ENCODE results near the gene PRR36. TPM values are rescaled to one million over a fixed set of nuclear protein-coding genes. Genes with fewer than 3 reads are reported as not detected.

Gene PRR36
- total RNA-seq, 4 donors from 2014 or later: 0.52 TPM; not detected in 3

DNA sequence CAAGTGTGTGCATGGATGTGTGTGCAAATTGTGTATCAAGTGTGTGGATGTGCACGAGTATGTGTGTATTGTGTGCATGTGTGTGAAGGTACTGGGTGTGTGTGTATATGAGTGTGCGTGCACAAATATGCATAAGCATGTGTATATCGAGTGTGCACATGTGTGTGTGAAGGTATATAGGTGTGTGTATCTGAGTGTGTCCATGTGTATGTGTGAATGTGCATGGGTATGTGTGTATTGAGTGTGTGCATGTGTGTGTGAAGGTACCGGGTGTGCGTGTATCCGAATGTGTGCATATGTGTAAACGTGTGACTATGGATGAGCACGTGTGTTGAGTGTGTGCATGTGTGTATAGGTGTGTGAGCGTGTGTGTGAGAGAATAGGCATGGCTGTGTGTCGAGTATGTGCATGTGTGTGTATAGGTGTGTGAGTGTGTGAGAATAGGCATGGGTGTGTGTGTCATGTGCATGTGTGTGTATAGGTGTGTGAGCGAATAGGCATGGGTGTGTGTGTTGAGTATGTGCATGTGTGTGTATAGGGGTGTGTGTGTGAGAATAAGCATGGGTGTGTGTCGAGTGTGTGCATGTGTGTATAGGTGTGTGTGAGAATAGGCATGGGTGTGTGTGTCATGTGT, 31.4 kb downstream of the PRR36 start:
- Histone ChIP-seq H3K9me3 (no peaks in the 10 kb centered on the region), H3K36me3 (peaks cover 0 to 4% (median 0%) of the 10 kb centered on the region in 4 donors), H3K27me3 (no peaks in the 10 kb centered on the region), H3K4me3 (no peak overlapping the region), H3K27ac (replicated peaks in 1 of 4) (no peak overlapping the region), H3K4me1 (no peaks in the 10 kb centered on the region)
- intact Hi-C loops (cut with DNase I): no loop called here
- no peak for DNase-seq (ENCODE audit: extremely low spot score)
- 92% methylated on average over 12 of the region's 12 CpGs for WGBS
- TF ChIP-seq POLR2A (IDR thresholded peaks at IDR 0.05; ENCODE audit: low read depth) (no peak), POLR2AphosphoS5 (IDR thresholded peaks at IDR 0.05) (no peak), EP300 (IDR thresholded peaks at IDR 0.05) (no peak)
- TF ChIP-seq, protein P1, sequence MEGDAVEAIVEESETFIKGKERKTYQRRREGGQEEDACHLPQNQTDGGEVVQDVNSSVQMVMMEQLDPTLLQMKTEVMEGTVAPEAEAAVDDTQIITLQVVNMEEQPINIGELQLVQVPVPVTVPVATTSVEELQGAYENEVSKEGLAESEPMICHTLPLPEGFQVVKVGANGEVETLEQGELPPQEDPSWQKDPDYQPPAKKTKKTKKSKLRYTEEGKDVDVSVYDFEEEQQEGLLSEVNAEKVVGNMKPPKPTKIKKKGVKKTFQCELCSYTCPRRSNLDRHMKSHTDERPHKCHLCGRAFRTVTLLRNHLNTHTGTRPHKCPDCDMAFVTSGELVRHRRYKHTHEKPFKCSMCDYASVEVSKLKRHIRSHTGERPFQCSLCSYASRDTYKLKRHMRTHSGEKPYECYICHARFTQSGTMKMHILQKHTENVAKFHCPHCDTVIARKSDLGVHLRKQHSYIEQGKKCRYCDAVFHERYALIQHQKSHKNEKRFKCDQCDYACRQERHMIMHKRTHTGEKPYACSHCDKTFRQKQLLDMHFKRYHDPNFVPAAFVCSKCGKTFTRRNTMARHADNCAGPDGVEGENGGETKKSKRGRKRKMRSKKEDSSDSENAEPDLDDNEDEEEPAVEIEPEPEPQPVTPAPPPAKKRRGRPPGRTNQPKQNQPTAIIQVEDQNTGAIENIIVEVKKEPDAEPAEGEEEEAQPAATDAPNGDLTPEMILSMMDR (IDR thresholded peaks at IDR 0.05): no peak

DNA sequence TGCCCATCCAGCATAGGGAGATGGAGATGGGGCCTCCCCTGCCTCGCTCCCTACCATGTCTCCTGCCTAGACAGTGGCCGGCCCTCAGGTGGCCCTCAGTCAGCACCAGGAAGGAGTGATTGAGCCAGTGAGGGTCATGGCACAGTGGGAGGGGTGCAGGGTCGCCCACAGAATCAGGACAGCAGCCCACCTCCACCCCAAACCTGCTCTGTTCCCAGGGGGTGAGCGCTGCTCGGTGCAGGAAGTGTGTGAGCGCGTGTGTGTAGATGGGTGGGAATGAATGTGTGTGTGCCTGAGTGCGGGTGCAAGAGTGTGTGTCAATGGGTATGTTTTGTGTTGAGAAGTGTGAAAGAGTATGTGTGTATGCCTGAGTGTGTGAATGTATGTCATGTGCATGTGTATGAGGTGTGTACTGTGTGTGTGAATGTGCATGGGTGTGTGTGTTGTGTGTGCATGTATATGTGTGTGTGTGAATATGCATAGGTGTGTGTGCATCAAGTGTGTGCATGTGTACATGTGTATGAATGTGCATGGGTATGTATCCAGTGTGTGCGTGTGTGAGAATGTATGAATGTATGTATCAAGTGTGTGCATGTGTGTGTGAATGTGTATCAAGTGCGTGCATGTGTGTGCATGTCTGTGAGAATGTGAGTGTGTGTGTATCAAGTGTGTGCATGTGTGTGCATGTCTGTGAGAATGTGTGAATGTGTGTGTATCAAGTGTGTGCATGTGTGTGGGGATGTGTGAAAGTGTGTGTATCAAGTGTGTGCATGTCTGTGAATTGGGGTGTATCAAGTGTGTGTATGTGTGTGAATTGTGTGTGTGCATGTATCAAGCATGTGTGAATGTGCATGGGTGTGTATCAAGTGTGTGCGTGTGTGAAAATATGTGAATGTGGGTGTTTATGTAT, 32.2 kb downstream of the PRR36 start:
- 91% methylated on average over 11 of the region's 11 CpGs for WGBS
- TF ChIP-seq POLR2AphosphoS5 (IDR thresholded peaks at IDR 0.05) (no peak), EP300 (IDR thresholded peaks at IDR 0.05) (no peak), POLR2A (IDR thresholded peaks at IDR 0.05; ENCODE audit: low read depth) (no peak)
- TF ChIP-seq, protein P1 (IDR thresholded peaks at IDR 0.05): no peak

DNA sequence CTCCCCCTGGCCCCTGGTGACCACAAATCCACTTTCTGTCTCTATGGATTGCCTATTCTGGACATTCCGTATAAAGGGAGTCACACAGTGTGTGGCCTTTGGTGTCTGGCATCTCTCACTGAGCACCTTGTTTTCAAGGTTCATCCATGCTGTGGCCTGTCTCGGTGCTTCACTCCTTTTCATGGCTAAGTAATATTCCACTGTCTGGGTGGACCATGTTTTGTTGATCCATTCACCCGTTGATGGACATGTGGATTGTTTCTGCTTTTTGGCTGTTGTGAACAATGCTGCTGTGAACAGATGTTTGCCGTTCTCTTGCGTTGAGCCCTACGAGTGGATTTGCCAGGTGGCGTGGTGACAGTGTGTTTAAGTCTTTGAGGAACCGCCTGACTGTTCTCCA, 33.6 kb downstream of the PRR36 start:
- Histone ChIP-seq H3K27ac (replicated peaks in 1 of 4) (no peak overlapping the region), H3K27me3 (no peaks in the 10 kb centered on the region), H3K4me3 (no peak overlapping the region), H3K4me1 (no peaks in the 10 kb centered on the region), H3K36me3 (no peaks in the 10 kb centered on the region), H3K9me3 (no peaks in the 10 kb centered on the region)
- TF ChIP-seq, protein P1 (IDR thresholded peaks at IDR 0.05): no peak
- no peak for TF ChIP-seq POLR2AphosphoS5 (IDR thresholded peaks at IDR 0.05)
- no peak for TF ChIP-seq EP300 (IDR thresholded peaks at IDR 0.05)
- TF ChIP-seq POLR2A (IDR thresholded peaks at IDR 0.05; ENCODE audit: low read depth): no peak
- WGBS: 82% methylated on average over 8 of the region's 8 CpGs
- intact Hi-C loops (cut with DNase I): no loop called here
- no peak for DNase-seq (ENCODE audit: extremely low spot score)

More for the DNA sequence above, 32.2 kb downstream of the PRR36 start:
- Histone ChIP-seq H3K36me3 (no peaks in the 10 kb centered on the region), H3K4me3 (no peak overlapping the region), H3K27ac (replicated peaks in 1 of 4) (no peak overlapping the region), H3K27me3 (no peaks in the 10 kb centered on the region), H3K9me3 (no peaks in the 10 kb centered on the region), H3K4me1 (no peaks in the 10 kb centered on the region)
- intact Hi-C loops (cut with DNase I): no loop called here
- no peak for DNase-seq (ENCODE audit: extremely low spot score)

DNA sequence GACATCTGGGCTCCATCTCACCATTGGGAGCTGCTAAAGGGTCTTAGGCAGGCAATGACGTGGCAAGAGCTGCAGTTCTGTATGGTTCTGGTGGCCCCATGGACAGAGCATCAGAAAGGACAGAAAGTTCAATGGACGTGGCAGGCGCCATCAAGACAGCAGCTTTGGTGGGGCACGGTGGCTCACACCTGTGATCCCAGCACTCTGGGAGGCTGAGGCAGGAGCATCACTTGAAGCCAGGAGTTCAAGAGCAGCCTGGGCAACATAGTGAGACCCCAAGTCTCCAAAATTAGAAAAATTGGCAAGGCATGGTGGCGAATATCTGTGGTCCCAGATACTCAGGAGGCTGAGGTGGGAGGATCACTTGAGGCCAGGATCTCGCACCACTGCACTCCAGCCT, 34.7 kb downstream of the PRR36 start:
- no peaks in the 10 kb centered on the region for H3K9me3 ChIP-seq
- intact Hi-C loops (cut with DNase I): no loop called here
- H3K4me3 ChIP-seq: no peak overlapping the region
- no peak for DNase-seq (ENCODE audit: extremely low spot score)
- 96% methylated on average over 6 of the region's 6 CpGs for WGBS
- TF ChIP-seq EP300 (IDR thresholded peaks at IDR 0.05) (no peak), POLR2AphosphoS5 (IDR thresholded peaks at IDR 0.05) (no peak), POLR2A (IDR thresholded peaks at IDR 0.05; ENCODE audit: low read depth) (no peak)
- TF ChIP-seq, protein P1 (IDR thresholded peaks at IDR 0.05): no peak
- no peaks in the 10 kb centered on the region for H3K27me3 ChIP-seq
- H3K27ac ChIP-seq (replicated peaks in 1 of 4): no peak overlapping the region
- no peaks in the 10 kb centered on the region for H3K36me3 ChIP-seq
- H3K4me1 ChIP-seq: no peaks in the 10 kb centered on the region

Data from esophagus muscularis mucosa (tissue), 4 donors.